B cell (primary cell): ENCODE results near the gene WASF3.

Experiments used
- CTCF ChIP-seq: fragments of 200-600 bp; IDR thresholded peaks from one replicate; pipeline ENCODE4 v1.8.0; 2022; ENCODE audit warnings: antibody characterized with exemption, mild to moderate bottlenecking
- EZH2 ChIP-seq: IDR thresholded peaks from 2 replicates; pipeline ENCODE4 v1.6.1; 2012; ENCODE audit warnings: borderline replicate concordance, low read depth, mild to moderate bottlenecking, moderate library complexity, low read length; ENCODE audit not compliant: insufficient read depth, poor library complexity, severe bottlenecking

GRCh38 chr13:26594363-26594762, 36.9 kb downstream of the WASF3 start:
- no peak for TF ChIP-seq CTCF
- TF ChIP-seq EZH2: no peak
